ENCODE results near the gene ST6GALNAC4.
A peak's percentile ranks its signal among the peaks of the same experiment; 100 is the strongest.

Gene ST6GALNAC4

DNA sequence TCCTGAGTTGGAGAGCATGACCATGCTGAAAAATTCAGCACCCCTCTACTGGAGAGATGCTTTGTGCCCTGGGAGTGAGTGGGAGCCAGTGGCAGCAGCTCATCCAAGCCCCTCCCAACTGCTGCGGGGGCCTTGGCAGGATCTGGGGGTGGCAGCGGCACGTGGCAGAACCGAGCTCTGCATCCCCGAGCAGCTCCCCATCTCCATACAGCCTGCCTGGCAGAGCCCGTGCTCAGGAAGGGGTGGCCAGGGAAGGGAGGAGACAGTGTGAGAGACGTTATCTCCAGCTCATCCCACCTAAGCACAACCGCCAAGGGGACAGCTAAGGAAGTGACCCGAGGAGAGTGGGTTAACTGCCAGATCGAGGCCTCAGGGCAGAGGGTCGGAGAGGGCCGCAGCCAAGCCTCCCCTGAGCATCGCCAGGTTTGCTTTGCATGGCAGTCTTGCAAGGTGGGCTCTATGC lies 38.0 kb upstream of the ST6GALNAC4 start:
- TF ChIP-seq, protein P1, sequence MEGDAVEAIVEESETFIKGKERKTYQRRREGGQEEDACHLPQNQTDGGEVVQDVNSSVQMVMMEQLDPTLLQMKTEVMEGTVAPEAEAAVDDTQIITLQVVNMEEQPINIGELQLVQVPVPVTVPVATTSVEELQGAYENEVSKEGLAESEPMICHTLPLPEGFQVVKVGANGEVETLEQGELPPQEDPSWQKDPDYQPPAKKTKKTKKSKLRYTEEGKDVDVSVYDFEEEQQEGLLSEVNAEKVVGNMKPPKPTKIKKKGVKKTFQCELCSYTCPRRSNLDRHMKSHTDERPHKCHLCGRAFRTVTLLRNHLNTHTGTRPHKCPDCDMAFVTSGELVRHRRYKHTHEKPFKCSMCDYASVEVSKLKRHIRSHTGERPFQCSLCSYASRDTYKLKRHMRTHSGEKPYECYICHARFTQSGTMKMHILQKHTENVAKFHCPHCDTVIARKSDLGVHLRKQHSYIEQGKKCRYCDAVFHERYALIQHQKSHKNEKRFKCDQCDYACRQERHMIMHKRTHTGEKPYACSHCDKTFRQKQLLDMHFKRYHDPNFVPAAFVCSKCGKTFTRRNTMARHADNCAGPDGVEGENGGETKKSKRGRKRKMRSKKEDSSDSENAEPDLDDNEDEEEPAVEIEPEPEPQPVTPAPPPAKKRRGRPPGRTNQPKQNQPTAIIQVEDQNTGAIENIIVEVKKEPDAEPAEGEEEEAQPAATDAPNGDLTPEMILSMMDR (conservative IDR thresholded peaks at IDR 0.05; ENCODE audit: low read depth, low read length) = no peak
- DNase-seq (ENCODE audit: low read depth) = no peak
- H3K4me3 ChIP-seq (ENCODE audit: low read depth, low read length) = no peak overlapping the region

DNA sequence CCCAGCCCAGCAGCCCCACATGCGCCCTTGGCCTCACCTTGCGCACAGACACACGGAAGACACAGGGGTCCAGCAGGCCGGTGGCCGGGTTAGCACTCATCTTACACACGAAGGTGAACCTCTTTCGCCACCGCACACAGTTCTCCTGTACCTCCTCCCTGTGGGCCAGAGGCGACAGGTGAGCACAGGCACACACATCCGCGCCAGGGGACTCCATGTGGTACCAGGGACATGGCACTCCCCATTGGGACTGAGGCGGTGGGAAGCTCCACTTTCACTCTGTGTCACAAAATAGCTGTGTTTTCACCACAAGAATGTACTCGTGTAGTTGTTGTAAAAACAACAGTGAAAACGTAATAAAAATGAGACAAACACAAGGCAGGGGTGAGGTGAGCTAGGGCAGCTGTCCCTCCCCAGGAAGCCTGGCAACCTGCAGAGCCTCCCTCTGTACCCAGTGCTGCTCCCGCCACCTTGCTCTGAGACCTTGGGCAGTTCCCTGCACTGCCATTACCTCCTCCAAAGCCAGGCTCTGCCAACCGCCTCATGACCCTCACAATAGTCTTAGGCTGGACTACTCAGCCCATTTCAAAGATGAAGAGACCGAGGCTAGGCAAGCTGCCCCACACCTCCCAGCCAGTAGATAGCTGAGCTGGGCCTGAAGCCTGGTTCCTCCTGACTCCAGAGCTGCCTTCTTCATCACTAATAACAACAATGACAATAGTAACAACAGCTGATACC lies 37.1 kb upstream of the ST6GALNAC4 start:
- TF ChIP-seq, protein P1 (conservative IDR thresholded peaks at IDR 0.05; ENCODE audit: low read depth, low read length) = no peak
- DNase-seq (ENCODE audit: low read depth) = peak; percentile 34
- H3K4me3 ChIP-seq (ENCODE audit: low read depth, low read length) = no peak overlapping the region

DNA sequence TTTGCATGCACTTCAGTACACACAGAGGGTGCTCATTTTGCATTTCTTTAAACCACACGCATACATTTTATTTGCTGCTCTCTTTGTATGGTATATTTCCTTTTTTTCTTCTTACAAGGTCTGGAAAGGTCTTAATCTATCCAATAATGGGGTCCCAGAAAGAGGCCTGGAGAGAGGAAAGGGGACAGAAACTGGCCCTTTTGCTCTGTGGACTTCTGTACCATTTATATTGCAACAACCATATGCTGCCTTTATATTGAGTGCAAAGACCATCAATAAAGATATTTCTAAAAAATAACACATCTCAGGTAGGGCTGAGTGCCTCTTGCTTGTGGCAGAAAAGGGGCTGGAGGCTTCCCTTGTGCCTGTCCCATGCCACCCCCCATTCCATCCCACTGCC lies 36.3 kb upstream of the ST6GALNAC4 start:
- TF ChIP-seq, protein P1 (conservative IDR thresholded peaks at IDR 0.05; ENCODE audit: low read depth, low read length) = no peak
- H3K4me3 ChIP-seq (ENCODE audit: low read depth, low read length) = no peak overlapping the region
- DNase-seq (ENCODE audit: low read depth) = no peak

DNA sequence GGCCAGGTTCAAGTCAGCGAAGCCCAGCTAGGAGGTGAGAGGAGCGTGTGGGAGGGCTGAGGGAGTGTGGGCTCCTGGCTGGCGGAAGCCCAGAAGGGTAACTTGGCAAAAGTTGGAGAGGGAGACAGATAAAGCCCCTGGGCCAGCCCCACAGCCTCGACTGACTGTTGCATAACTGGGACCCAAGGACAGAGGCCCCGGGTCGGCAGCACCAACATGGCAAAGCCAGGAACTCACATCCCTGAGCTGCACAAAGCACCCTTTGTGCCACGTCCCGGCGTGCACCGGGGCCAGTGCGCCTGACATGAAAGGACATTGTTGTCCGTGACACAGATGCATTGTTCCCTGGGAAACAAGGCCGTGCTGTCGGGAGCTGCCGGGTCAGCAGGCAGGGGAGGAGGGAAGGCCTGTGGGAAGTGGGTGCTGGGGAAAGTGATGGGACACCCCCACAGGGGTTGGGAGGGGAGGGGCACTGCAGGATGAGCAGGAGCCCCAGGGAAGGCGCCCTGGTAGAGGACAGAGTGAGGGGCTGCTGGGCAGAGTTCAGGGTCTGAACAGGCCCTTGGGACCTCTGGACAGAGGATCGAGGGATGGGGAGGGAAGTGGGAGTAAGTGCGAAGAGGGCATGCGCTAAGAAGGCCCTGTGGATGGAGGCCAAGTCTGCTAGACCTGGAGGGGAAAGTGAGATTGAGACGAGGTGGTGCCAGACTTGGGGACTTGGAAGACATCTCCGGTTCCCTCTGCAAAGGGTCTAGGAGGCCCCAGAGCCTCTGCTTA lies 33.9 kb upstream of the ST6GALNAC4 start:
- TF ChIP-seq, protein P1 (conservative IDR thresholded peaks at IDR 0.05; ENCODE audit: low read depth, low read length) = no peak
- DNase-seq (ENCODE audit: low read depth) = no peak
- no peak overlapping the region for H3K4me3 ChIP-seq (ENCODE audit: low read depth, low read length)

DNA sequence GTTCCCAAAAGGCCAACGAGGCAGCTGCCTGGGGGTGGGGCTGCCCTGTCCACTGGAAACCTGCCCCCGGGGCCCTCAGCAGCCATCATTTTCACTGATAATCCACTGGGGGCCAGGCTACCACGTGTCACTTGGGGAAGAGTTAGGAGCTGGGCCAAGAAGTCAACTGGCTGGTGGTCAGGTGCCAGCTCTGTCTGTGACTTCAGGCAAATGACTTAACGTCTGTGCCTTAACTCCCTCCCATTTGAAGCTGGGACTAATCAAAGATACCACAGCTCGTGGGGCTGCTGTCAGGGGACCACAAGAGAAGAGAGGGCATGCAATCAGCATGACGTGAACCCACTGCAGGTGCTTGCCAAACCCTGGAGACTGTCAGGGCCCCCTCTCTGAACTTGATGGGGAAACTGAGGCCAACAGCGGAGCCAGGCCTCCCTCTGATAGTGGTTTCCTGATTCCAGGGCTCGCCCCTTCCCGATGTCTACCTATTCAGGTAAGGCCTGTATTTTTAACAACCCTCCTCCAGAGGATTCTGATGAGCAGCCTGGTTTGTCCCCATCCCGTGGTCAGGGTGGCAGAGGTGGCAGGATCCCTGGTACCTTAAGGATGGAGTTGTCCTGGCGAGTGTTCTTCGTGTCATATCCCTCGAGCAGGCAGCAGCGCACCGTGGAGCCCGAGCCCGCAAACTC lies 33.1 kb upstream of the ST6GALNAC4 start:
- TF ChIP-seq, protein P1 (conservative IDR thresholded peaks at IDR 0.05; ENCODE audit: low read depth, low read length) = no peak
- DNase-seq (ENCODE audit: low read depth) = no peak
- H3K4me3 ChIP-seq (ENCODE audit: low read depth, low read length) = no peak overlapping the region

DNA sequence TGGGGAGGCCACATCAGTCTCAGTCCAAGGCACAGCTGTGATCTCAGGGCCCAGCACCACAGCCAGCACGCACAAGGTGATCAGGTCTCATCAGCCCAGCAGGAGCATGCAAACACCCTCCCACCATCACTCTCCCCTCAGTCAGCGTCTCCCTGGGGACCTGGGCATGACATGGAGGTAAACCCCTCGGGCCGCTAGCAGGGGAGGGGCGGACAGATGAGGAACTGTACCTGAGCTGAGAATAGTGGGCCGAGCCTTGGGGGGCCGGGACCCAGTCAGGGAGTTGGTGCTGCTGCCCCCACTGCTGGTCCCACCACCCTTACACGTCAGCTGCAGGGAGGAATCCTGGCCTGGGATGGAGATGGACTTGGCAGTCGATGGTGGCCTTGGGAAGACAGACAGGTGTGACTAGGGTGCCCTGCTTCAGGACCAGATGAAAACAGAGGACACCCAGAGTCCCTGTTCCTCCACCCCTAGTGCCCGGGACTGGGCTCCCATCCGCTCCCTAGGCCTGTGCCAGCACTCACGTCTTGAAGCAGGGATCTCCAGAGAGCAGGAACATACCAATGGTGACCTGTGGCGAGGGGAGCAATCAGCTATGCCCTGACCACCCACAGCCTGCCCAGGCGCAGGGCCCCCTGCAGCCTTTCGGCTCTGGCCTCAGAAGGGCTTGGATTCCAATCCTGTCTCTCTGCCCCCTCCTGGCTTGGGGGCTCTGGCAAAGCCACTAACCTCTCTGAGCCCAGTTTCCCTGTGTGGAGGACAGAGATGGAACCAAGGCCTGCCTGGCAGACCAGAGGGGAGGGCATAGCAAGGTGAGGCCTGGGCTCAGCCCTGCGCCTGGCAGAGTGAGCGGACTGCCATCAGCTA lies 31.2 kb upstream of the ST6GALNAC4 start:
- no peak for DNase-seq (ENCODE audit: low read depth)
- TF ChIP-seq, protein P1 (conservative IDR thresholded peaks at IDR 0.05; ENCODE audit: low read depth, low read length) = no peak
- no peak overlapping the region for H3K4me3 ChIP-seq (ENCODE audit: low read depth, low read length)

Measured in choroid plexus epithelial cell (primary cell).